Retinal pigment epithelial cell (primary cell): ENCODE results near the gene OR2A25.

Source experiments
- DNase-seq: peaks from one replicate; pipeline ENCODE4 v3.0.0-alpha.2; 2010; ENCODE audit warnings: low read depth
- H3K4me3 ChIP-seq: 2 replicates; pipeline ENCODE4 v1.5.1; 2011; ENCODE audit warnings: mild to moderate bottlenecking, low read length, control low read depth, moderate library complexity
- CTCF ChIP-seq: conservative IDR thresholded peaks from 2 replicates; pipeline ENCODE4 v1.5.1; 2011; ENCODE audit warnings: low read depth, low read length, control low read depth, inconsistent platforms

Gene OR2A25

GRCh38 chr7:144098776-144099175, 29.2 kb downstream of the OR2A25 start:
- H3K4me3 ChIP-seq, result no peak overlapping the region
- DNase-seq, result no peak
- no peak for TF ChIP-seq CTCF

DNA sequence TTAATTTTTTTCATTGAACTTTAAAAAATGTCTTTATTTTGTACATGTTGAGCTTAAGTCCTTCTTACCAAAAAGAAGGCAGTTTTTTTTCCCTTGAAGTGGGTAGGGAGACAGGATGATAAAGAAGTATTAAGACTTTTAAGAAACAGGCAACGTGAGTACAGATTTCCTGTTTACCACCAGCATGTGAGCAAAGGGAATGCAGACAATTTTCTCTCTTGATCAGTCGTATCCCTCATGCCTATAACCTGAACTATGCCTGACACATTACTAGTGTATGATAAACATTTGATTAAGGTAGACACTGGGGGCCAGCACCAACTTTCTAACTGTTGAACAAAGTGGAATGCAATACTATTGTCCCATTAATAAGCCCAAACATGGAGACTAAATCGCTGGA, 31.0 kb downstream of the OR2A25 start:
- no peak for TF ChIP-seq CTCF
- no peak overlapping the region for H3K4me3 ChIP-seq
- DNase-seq, result no peak

- TF ChIP-seq CTCF, result no peak
- DNase-seq, result no peak
- no peak overlapping the region for H3K4me3 ChIP-seq
Observed at GRCh38 chr7:144102041-144102440, 32.4 kb downstream of the OR2A25 start.

DNA sequence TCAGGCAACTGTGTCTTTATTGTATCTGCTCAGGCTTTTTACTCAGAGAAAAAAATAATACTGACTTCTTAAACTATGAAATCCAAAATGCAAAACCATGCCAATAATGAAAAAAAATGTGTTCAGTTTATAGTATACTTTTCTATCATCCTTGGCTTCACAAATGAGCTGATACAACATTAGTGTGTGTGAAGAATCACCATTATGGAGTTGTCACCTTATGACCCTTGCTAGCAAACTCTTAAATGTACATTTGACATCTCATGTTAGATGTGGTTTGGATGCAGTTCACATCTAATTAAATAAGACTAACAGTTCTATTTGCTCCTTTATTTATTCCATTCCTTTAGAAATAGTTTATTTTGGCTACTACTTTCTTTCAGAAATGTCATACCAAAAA, 35.6 kb downstream of the OR2A25 start:
- H3K4me3 ChIP-seq, result no peak overlapping the region
- DNase-seq, result no peak
- no peak for TF ChIP-seq CTCF

GRCh38 chr7:144109283-144109682, 39.7 kb downstream of the OR2A25 start, which contains the start of gene OR2A2:
OR2A2 (plus strand) TSS chr7:144109583; CDS start chr7:144109583, 0 bp downstream.
- no peak for TF ChIP-seq CTCF
- no peak within 1 kb of the TSS for H3K4me3 ChIP-seq
- DNase-seq, result no peak

- DNase-seq, result no peak
- no peak overlapping the region for H3K4me3 ChIP-seq
- TF ChIP-seq CTCF, result no peak
Observed at GRCh38 chr7:144110272-144110671, 40.7 kb downstream of the OR2A25 start.

DNA sequence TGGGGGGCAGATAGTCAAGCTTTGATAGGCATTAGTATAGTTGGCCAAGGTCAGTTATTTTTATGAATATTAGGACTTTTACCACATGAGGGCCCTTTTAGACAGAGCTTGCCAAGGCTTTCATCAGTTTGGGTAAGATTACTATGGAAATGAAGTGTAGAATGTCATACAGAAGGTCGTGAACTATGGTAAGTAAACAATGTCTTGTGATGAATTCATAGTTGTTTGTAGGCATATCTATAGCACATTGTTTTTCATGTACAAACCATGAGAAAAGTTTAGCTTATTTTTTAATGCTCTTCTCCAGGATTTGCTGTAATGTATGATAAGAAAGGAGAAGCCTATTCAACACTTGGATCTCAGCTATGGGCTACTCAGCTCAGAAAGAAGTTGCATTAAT, 44.0 kb downstream of the OR2A25 start:
- no peak for DNase-seq
- H3K4me3 ChIP-seq, result no peak overlapping the region
- TF ChIP-seq CTCF, result no peak
